Glutamatergic neuron (in vitro differentiated cells): Measurements from ENCODE around the gene FUBP3. TPM values are rescaled to one million over a fixed set of nuclear protein-coding genes. Genes with fewer than 3 reads are reported as not detected.

Source experiments
- DNase-seq: peaks from one replicate; pipeline ENCODE4 v3.0.0; 2022
- H3K27ac Mint-ChIP-seq: one replicate; pipeline ENCODE4 v1.8.0; 2020; ENCODE audit warnings: mild to moderate bottlenecking, mixed read lengths, inconsistent platforms; ENCODE audit not compliant: unreplicated experiment
- H3K27me3 Mint-ChIP-seq: one replicate; pipeline ENCODE4 v1.8.0; 2020; ENCODE audit warnings: mild to moderate bottlenecking, moderate library complexity, mixed read lengths, inconsistent platforms; ENCODE audit not compliant: unreplicated experiment
- H3K36me3 Mint-ChIP-seq: one replicate; pipeline ENCODE4 v1.8.0; 2020; ENCODE audit warnings: mild to moderate bottlenecking, mixed read lengths, inconsistent platforms; ENCODE audit not compliant: unreplicated experiment
- H3K4me1 Mint-ChIP-seq: one replicate; pipeline ENCODE4 v1.8.0; 2020; ENCODE audit warnings: mild to moderate bottlenecking, low read depth, mixed read lengths, inconsistent platforms; ENCODE audit not compliant: unreplicated experiment
- H3K4me3 Mint-ChIP-seq: one replicate; pipeline ENCODE4 v1.8.0; 2020; ENCODE audit warnings: mild to moderate bottlenecking, mixed read lengths, inconsistent platforms; ENCODE audit not compliant: unreplicated experiment
- H3K9me3 Mint-ChIP-seq: one replicate; pipeline ENCODE4 v1.8.0; 2020; ENCODE audit warnings: mild to moderate bottlenecking, moderate library complexity, mixed read lengths, inconsistent platforms; ENCODE audit not compliant: unreplicated experiment
- total RNA-seq: library from RNA; stranded (reverse); fragmentation: NEBNext Ultra II Directional; extraction: Animal tissue kit (Norgen Biotek cat#: 25700); gene quantifications from one replicate; pipeline ENCODE4 v1.2.1, GENCODE V29; 2021; ENCODE audit not compliant: unreplicated experiment
- TF ChIP-seq, protein P1 (sequence below): fragments of 200-600 bp; sonication (generic); IDR thresholded peaks from one replicate; pipeline ENCODE4 v1.5.0; 2021; ENCODE audit not compliant: partially characterized antibody, unreplicated experiment

Gene FUBP3
- total RNA-seq, 1 donor from 2014 or later: 76.8 TPM

GRCh38 chr9:130638284-130639123 lies 59.1 kb downstream of the FUBP3 start:
- DNase-seq: no peak
- Mint-ChIP-seq H3K9me3 (peaks cover 7% of the 10 kb centered on the region), H3K27ac (peak overlapping the region; percentile 80), H3K4me3 (peak overlapping the region; percentile 72), H3K27me3 (peaks cover 2% of the 10 kb centered on the region), H3K4me1 (peaks cover 25% of the 10 kb centered on the region), H3K36me3 (peaks cover 4% of the 10 kb centered on the region)
- TF ChIP-seq, protein P1, sequence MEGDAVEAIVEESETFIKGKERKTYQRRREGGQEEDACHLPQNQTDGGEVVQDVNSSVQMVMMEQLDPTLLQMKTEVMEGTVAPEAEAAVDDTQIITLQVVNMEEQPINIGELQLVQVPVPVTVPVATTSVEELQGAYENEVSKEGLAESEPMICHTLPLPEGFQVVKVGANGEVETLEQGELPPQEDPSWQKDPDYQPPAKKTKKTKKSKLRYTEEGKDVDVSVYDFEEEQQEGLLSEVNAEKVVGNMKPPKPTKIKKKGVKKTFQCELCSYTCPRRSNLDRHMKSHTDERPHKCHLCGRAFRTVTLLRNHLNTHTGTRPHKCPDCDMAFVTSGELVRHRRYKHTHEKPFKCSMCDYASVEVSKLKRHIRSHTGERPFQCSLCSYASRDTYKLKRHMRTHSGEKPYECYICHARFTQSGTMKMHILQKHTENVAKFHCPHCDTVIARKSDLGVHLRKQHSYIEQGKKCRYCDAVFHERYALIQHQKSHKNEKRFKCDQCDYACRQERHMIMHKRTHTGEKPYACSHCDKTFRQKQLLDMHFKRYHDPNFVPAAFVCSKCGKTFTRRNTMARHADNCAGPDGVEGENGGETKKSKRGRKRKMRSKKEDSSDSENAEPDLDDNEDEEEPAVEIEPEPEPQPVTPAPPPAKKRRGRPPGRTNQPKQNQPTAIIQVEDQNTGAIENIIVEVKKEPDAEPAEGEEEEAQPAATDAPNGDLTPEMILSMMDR: no peak

GRCh38 chr9:130639124-130639765 lies 59.9 kb downstream of the FUBP3 start:
- Mint-ChIP-seq H3K27me3 (peaks cover 2% of the 10 kb centered on the region), H3K27ac (peak overlapping the region; percentile 79), H3K36me3 (peaks cover 4% of the 10 kb centered on the region), H3K9me3 (peaks cover 7% of the 10 kb centered on the region), H3K4me3 (peak overlapping the region; percentile 72), H3K4me1 (peaks cover 25% of the 10 kb centered on the region)
- peak; percentile 56 for DNase-seq
- TF ChIP-seq, protein P1: no peak

DNA sequence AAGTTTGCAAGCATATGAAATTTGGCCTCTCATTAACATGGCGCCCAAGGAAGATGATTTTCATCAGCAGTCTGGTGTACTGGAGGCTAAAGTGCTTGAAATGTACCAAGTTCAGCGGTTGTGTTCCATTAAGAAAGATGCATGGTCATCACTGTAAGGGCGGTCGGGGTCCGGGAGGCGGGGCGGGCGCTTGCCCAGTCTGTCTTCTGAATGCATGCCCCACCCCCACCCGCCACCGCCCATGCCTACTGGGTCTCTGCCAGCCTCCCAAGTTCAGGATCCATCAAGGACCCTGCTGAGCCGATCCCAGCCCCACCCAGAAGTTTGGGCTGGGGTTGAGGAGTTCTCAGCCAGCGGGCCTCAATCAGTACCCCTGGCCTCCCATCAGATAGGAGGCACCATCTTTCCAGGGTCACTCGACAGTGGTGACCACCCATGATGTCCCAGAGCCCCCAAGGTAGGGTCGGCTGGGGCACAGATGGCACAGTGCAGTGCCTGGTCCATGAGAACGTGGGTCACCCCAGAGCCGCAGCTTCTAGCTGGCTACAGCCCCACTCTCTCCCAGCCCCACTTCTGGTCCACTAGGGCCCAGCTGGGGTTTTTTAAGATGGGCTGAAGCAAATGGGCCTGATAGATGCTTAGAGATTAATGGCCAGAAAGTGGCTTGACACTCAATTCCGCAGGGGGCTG lies 60.6 kb downstream of the FUBP3 start:
- Mint-ChIP-seq H3K27ac (no peak overlapping the region), H3K4me3 (no peak overlapping the region), H3K27me3 (peaks cover 2% of the 10 kb centered on the region), H3K4me1 (peaks cover 21% of the 10 kb centered on the region), H3K36me3 (peaks cover under 1% of the 10 kb centered on the region), H3K9me3 (peaks cover 4% of the 10 kb centered on the region)
- TF ChIP-seq, protein P1: no peak
- no peak for DNase-seq

GRCh38 chr9:130640681-130641080 lies 61.3 kb downstream of the FUBP3 start:
- Mint-ChIP-seq H3K4me1 (peaks cover 18% of the 10 kb centered on the region), H3K36me3 (peaks cover under 1% of the 10 kb centered on the region), H3K27ac (no peak overlapping the region), H3K4me3 (no peak overlapping the region), H3K9me3 (peaks cover 4% of the 10 kb centered on the region), H3K27me3 (peaks cover 2% of the 10 kb centered on the region)
- no peak for DNase-seq
- TF ChIP-seq, protein P1: no peak

- Mint-ChIP-seq H3K27ac (no peak overlapping the region), H3K9me3 (peaks cover 1% of the 10 kb centered on the region), H3K27me3 (peaks cover 2% of the 10 kb centered on the region), H3K4me1 (peaks cover 18% of the 10 kb centered on the region), H3K36me3 (peaks cover 9% of the 10 kb centered on the region), H3K4me3 (no peak overlapping the region)
- TF ChIP-seq, protein P1: no peak
- DNase-seq: no peak
Measured at GRCh38 chr9:130642926-130643325, 63.5 kb downstream of the FUBP3 start.
